Right ventricle myocardium inferior (tissue), 1 donor: Measurements from ENCODE around the gene DEFB114. TPM values are rescaled to one million over a fixed set of nuclear protein-coding genes. Genes with fewer than 3 reads are reported as not detected.

Experiments used
- ATAC-seq: fragments of 200-7000 bp; cut with Tn5 transposase; one replicate; pipeline ENCODE4 v1.9.1; 2020; ENCODE audit warnings: mild to moderate bottlenecking, moderate library complexity
- DNase-seq: peaks from one replicate; pipeline ENCODE4 v3.0.0; 2021; ENCODE audit errors: missing footprints
- intact Hi-C: fragments of 100-400 bp; cut with DNase I; formaldehyde crosslinking; loops from one replicate; pipeline ENCODE4 v1.11.0; 2022
- total RNA-seq: library from RNA; stranded (reverse); fragmentation: NEBNext Ultra II Directional; extraction: Animal tissue kit (Norgen Biotek cat#: 25700); gene quantifications from one replicate; pipeline ENCODE4 v1.2.1, GENCODE V29; 2021
- donor health status: DM: no; HTN: yes; CAD: no; lungs with severe emphysema.

The DEFB114 gene
- total RNA-seq, 1 donor from 2014 or later = not detected

- ATAC-seq = peak; percentile 28
- no peak for DNase-seq
- intact Hi-C loops = no loop called here
These were observed 23.9 kb downstream of the DEFB114 start for GRCh38 chr6:49939993-49940498.

GRCh38 chr6:49937811-49938210 is 26.2 kb downstream of the DEFB114 start:
- no peak for DNase-seq
- ATAC-seq = no peak
- intact Hi-C loops = no loop called here

GRCh38 chr6:49937017-49937416 is 26.9 kb downstream of the DEFB114 start:
- DNase-seq (no peak), ATAC-seq (no peak)
- intact Hi-C loops = no loop called here

GRCh38 chr6:49935387-49935786 is 28.6 kb downstream of the DEFB114 start:
- intact Hi-C loops = no loop called here
- ATAC-seq (no peak), DNase-seq (no peak)

- no peak for ATAC-seq
- no peak for DNase-seq
These were observed 29.2 kb downstream of the DEFB114 start for GRCh38 chr6:49934770-49935169.

GRCh38 chr6:49933526-49933925 is 30.4 kb downstream of the DEFB114 start:
- intact Hi-C loops = no loop called here
- ATAC-seq (no peak), DNase-seq (no peak)

More at GRCh38 chr6:49934770-49935169, 29.2 kb downstream of the DEFB114 start:
- intact Hi-C loops = no loop called here

GRCh38 chr6:49929340-49929739 is 34.6 kb downstream of the DEFB114 start:
- intact Hi-C loops = no loop called here
- no peak for ATAC-seq
- DNase-seq = no peak

DNA sequence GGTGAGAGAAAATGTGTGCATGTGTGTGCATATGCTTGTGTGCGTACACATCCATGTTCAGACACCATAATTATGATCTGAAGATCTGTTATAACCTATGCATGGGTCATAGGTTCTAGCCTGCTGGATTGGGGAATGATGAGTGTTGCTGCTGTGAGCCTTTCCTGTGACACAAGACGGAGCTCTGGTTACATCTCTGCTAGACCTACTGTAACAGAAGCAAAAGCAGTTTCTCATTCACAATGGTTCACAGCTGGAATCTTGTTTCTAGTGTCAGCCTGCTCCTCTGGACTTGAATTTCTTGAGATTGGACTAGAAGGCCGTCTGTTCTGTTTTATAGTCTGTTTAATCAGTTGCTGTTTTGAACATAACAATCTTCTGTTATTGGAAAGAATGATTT is 40.1 kb downstream of the DEFB114 start:
- no peak for ATAC-seq
- intact Hi-C loops = no loop called here
- no peak for DNase-seq

- ATAC-seq (no peak), DNase-seq (no peak)
- intact Hi-C loops = no loop called here
These were observed 43.9 kb downstream of the DEFB114 start for GRCh38 chr6:49919935-49920644.

GRCh38 chr6:49919261-49919660 is 44.7 kb downstream of the DEFB114 start:
- ATAC-seq (no peak), DNase-seq (no peak)
- intact Hi-C loops = no loop called here

- no peak for ATAC-seq
- intact Hi-C loops = no loop called here
These were observed 45.2 kb downstream of the DEFB114 start for GRCh38 chr6:49918787-49919186.

GRCh38 chr6:49915035-49915434 is 48.9 kb downstream of the DEFB114 start:
- peak; percentile 87 for ATAC-seq
- no peak for DNase-seq
- intact Hi-C loops = no loop called here

More at GRCh38 chr6:49918787-49919186, 45.2 kb downstream of the DEFB114 start:
- no peak for DNase-seq

DNA sequence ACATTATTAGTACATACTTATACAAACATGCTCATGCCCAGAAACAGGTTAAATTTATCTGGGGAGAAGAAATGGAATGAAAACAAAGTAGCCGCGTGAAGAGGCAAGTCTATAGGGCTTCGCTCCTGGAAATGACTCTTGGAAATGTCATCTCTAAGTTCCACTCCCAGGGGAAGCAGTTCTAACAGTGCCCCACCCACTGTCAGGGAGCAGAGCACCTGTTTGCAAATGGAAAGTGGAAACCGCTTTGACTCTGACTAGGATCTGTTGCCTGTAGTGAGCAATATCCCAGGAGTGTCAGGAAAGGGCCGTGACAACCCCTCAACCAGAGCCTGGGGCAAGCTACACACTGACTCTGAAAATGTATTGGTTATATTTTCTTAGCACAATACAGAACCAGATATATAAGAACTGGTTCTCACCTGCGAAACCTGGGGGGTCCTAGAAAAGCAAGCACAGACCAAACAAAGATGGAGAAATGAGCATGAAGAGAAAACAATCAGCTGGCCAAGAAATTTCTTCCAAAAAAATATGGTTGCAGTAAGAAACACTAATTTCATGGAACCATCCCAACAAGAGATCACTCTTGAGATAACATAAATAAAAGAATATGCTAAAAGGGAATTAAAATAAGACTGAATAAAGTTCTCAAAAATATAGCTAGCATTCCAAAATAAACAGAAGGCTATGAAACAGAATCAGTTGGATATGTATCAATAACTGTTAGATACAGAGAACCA is 50.2 kb downstream of the DEFB114 start:
- intact Hi-C loops = no loop called here
- DNase-seq (no peak), ATAC-seq (no peak)

GRCh38 chr6:49912196-49912595 is 51.8 kb downstream of the DEFB114 start:
- intact Hi-C loops = no loop called here
- DNase-seq = no peak
- no peak for ATAC-seq

GRCh38 chr6:49911252-49911651 is 52.7 kb downstream of the DEFB114 start:
- no peak for DNase-seq
- no peak for ATAC-seq
- intact Hi-C loops = no loop called here

Other genes starting within 250 kb of the DEFB114 start
- gene CRISP3, start 219.8 kb downstream of the DEFB114 start, total RNA-seq = not detected
- gene PGK2, start 176.9 kb downstream of the DEFB114 start, total RNA-seq = not detected
- gene CRISP1, start 97.6 kb downstream of the DEFB114 start, total RNA-seq = not detected
- gene DEFB113, start 5.5 kb upstream of the DEFB114 start, total RNA-seq = not detected
- gene DEFB110, start 57.8 kb upstream of the DEFB114 start, total RNA-seq = not detected
- not detected for gene DEFB112, start 85.8 kb upstream of the DEFB114 start, total RNA-seq